ENCODE results near the gene COX6A2.

COX6A2 gene

GRCh38 chr16:31407406-31407805 lies 20.8 kb downstream of the COX6A2 start:
- no peak for DNase-seq

DNA sequence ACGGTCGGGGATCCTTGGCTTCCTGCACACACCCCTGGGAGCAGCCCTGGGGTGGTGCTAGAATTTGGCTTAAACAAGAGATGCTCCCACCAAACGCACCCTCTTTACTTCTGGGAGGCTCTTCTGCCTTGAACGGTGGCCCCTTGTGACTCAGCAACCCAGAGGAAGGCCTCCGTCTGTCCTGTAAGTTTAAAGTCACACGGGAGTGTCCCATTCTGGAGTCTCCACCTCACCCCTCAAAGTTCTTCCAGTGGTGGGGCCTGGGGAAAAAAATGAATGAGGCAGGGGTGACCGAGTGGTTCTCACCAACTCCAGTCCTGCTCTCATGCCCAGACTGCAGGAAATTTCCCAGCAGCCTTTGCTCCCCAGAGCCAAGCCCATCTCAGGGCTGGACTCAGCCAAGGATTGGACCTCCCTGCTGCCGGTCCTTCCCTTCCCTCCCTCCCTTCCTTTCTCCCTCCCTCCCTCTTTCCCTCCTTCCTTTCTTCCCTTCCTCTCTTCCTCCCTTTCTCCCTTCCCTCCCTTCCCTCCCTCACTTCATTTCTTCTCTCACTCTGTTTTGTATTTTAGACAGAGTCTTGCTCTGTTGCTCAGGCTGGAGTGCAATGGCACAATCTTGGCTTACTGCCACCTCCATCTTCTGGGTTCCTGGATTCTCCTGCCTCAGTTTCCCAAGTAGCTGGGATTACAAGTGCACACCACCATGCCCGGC lies 23.7 kb downstream of the COX6A2 start:
- no peak for DNase-seq

DNA sequence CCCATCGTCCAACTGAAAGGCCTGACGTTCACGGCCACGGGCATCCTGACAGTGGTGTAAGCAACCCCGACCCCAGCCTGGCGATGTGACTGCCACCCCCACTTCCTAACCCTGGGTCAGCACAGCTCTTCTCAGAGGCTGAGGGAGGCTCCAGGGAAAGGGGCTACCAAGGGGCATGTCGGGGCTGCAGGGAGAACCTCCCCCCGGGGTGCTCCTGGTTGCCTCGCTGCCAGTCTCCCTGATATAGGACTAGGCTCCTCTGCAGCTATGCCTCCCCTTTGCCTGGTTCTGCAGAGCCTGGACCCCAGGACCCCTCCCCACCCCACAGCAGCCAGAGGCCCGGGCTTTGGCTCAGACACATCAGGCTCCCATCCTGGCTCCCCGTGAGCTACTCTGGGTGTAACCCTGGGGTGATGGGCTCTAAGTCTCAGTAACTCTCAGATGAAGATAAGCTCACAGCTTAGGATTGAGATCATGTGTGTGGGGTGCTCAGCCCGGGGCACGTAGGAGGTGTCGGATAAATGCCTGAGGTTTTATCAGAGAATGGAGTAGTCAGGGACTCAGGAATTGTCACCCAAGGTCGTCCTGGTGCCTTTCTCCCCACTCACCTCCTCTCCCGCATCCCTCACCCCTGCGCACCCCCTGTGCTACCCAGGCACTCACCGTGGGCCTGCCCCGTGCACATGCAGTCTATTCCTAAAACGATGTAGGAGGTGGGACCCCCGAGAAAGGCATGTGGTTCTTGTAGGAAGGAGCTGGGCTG lies 24.4 kb downstream of the COX6A2 start:
- no peak for DNase-seq

DNA sequence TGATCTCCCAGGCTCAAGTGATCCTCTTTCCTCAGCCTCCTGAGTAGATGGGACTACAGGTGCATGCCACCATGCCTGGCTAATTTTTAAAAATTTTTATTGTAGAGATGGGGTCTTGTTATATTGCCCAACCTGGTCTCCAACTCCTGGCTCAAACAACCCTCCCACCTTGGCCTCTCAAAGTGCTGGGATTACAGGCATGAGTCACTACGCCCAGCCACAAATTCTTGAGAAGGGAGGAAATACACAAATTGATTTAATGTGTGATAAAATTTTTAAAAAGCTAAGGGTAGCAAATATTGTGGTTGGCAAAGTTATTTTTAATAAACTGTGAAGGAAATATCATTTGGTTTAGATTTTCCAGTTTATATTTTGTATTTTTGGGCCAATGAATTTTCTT lies 25.5 kb downstream of the COX6A2 start:
- no peak for DNase-seq

DNA sequence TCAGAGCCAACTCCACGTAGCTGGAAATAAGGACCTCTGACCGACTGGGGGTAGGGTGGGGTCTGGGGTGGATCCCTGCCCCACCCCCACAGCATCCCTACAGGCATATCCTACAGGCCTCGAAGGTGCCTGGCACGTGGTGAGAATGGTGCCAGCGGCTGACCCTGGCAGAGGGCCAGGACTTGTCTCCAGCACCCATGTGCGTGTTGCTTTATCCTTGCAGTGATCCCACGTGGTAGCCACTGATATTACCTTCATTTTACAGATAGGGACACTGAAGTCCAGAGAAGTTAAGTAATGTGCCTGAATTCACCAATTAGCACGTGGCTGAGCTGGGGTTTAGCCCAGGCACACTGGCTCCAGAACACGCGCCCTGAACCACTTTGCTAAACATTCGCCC lies 26.7 kb downstream of the COX6A2 start:
- DNase-seq = no peak

DNA sequence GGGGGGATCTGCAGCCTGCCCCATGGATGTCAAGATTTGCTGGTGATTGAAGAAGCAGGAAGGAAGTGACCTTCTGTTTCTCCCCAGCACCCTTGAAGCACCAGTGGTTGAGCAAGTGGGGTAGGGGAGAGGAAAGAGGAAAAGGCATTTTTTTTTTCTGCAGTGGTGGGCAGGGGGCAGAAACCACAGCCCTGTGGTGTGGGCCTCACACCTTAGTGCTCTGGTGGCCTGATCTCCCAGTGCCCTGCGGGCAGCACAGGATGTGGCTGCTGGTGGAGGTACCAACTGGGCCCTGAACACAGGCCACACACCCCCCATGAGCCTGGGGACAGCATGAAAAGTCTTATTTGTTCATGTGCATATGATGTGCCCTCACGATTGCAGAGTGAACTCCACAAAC lies 28.0 kb downstream of the COX6A2 start:
- DNase-seq = no peak

DNA sequence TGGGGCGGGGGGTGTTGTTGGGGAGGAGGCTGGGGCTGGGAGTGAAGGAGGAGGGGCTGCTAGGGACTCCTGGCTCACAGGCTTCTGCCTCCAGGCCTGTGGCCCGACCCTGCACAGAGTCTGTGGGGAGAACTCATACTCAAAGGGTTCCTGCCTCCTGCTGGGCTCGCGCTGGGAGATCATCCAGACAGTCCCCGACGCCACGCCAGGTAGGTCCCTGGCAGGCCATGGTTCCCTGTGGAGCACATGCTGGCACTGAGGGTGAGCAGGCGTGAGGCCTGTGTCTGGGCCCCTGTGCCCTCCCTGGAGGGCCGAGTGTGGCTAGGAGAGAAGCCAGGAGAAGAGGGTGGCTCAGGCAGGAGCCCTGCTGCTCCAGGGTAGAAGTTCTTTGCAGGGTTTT lies 30.5 kb downstream of the COX6A2 start:
- no peak for DNase-seq

DNA sequence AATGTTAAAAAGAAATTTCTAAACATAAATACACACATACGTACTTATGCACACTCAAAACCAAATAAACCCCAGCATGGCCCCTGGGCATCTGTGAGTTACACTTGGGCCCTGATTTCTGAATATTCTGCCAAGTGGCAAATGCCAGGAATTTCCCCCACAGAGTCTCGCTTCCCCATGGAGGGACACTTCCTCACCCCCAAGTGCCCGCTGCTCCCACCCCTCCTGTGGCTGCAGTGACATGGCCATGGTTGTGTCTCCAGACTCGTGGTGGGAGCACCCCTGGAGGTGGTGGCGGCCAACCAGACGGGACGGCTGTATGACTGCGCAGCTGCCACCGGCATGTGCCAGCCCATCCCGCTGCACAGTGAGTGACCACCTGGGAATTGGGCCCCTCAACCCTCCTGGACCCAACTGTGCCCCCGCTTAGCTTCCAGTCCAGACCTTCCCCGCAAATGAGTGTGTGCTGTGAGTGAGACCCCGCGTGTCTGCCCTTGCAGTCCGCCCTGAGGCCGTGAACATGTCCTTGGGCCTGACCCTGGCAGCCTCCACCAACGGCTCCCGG lies 31.0 kb downstream of the COX6A2 start:
- no peak for DNase-seq

- no peak for DNase-seq
Measured at GRCh38 chr16:31395647-31396046, 32.5 kb downstream of the COX6A2 start.

DNA sequence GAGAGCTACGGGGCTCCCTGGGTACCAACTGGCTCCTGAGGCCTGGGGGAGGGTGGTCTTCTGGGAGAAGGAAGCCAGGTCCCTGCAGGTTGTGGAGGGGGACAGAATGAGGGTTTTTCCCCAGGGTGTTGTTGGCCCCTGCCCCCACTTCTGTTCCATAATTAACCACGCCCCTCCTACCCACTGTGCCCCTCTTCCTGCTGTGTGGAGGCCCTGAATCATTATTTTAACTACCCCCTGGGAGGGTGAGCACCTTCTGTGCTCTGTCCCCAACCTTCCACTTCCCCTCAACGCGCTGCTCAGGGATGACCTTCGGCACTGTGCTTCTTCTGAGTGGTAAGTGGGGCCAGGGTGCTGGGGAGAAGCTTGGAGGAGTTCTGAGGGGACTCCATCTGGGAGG lies 35.1 kb downstream of the COX6A2 start, which contains the start of gene ITGAD:
Gene ITGAD (plus strand): TSS at position 280 of the 400 bp plus-strand sequence. CDS start 26 bp downstream, at position 306.
- DNase-seq = no peak

DNA sequence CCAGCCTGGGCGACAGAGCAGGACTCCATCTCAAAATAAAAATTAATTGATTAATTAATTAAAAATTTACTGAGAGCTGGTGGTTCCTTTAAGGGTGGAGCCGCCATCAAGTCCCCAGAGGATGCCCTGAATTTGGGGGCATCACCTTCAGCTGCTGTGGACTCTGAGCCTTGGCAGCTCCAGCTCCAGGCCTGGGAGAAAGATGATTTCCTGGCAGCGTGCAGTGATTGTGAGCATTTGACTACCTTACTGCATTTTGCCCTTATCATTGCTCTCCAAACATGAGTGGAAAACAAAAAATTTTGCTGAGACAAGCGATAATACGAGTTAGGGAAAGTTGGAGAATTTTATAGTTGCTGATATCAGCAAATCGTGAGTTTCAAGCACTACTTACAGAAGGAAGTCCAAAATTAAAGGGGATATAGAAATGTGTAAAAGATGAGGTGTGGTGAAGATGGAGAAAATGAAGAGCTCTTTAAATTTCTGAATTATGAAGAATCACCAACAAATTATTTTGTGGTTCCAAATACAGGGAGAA lies 37.6 kb downstream of the COX6A2 start:
- DNase-seq = no peak

DNA sequence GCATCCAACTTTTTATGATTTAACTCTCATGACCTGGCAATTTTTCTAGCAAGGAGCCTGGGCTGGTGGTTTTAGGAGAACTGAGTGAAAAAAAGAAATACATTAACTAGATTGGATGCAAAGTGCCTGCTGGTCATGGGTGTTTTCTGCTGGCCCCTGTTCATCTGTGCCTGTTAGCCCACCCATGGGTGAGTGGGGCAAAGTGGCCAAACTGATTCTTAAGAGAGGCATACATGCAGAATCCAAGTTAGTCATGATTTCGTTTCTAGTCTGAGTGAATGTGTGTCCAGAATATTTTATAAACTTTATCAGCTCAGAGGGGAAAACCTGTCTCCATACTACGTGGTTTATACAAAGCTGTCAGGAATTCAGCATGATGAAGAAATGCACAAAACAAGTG lies 39.6 kb downstream of the COX6A2 start:
- DNase-seq = no peak

DNA sequence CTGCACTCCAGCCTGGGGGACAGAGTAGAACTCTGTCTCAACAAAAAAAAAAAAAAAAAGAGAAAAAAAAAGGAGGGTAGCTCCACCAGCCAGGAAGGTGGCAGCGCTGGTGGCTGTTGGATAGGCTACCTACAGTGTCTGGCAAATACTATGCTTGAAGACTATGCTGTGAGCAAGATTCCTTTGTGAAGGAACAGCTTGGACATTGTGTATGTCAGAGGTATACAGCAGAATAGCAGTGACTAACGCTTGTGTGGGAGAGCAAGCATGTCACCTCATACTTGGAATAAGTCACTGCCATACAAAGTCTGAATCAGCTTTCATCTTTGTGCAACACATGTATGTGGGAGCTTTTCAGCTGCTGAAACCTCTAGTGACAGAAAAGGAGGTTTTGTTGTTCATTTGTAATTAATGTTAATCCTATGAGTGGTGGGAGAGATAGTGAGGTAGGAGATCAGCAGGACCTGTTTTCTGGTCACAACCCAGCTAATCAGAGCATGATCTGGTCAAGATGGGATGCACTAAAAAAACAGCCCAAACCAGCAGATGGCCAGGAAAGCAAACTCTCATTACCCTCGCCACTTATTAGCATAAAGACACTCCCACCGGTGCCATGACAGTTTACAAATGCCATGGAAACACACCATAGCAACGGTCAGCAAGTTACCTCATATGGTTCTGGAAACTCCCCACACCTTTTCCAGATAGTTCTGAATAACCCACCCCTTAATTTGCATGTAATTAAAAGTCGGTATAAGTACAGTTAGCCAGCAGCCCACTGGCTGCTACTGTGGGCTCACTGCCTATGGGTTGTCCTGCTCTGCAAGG lies 41.8 kb downstream of the COX6A2 start:
- DNase-seq = no peak

GRCh38 chr16:31385680-31386079 lies 42.5 kb downstream of the COX6A2 start:
- no peak for DNase-seq

DNA sequence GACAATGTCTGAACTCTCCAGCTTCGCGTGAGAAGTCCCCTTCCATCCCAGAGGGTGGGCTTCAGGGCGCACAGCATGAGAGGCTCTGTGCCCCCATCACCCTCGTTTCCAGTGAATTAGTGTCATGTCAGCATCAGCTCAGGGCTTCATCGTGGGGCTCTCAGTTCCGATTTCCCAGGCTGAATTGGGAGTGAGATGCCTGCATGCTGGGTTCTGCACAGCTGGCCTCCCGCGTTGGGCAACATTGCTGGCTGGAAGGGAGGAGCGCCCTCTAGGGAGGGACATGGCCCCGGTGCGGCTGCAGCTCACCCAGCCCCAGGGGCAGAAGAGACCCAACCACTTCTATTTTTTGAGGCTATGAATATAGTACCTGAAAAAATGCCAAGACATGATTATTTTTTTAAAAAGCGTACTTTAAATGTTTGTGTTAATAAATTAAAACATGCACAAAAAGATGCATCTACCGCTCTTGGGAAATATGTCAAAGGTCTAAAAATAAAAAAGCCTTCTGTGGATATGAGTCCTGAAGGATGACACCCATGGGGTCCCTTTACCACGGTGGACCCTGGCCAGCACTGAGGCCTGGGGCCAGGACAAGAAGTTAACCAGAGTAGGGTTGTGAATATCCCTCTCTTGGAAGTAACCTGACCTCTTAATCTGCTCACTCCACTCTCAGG lies 45.5 kb downstream of the COX6A2 start:
- no peak for DNase-seq

DNA sequence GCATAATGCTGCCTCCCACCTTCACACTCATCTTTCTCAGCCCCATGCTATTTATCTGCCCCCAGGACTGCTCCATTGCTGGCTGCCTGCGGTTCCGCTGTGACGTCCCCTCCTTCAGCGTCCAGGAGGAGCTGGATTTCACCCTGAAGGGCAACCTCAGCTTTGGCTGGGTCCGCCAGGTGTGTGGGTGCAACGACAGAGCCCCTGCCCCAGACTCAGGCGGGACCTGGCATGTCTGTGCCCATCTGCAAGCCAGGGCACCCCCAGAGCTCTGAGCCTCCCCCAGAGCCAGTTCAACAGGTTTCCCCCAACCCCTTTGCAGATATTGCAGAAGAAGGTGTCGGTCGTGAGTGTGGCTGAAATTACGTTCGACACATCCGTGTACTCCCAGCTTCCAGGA lies 48.0 kb downstream of the COX6A2 start:
- no peak for DNase-seq
